ENCODE measurements around the gene TECPR1.

The TECPR1 gene

DNA sequence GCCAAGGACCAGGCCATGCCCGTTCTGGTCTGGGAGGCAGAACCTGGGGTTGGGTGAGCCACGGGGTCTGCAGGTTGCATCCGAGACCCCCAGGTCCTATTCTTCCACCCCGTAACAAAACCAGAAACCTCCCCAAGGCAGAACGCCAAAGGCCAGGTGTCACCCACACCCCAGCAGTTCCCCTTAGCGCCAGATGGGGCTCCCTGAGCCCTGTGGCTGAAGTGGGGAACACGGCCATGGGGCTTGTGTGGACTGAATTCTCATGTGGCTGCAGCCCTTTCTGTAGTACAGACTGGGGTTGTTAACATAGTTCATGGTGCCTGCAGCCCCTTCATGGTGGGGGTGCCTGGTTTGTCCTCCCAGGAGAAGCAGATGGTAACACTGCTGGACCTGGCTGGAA is 39.7 kb upstream of the TECPR1 start:
- no peaks in the 10 kb centered on the region for H3K27me3 ChIP-seq (ENCODE audit: control insufficient read depth, insufficient read depth, low read length)
- no peak overlapping the region for H3K4me3 ChIP-seq (ENCODE audit: low read length)
- H3K27ac ChIP-seq (ENCODE audit: low read length) = no peak overlapping the region
- H3K4me1 ChIP-seq (ENCODE audit: control insufficient read depth, low read depth, low read length) = peaks cover 11% of the 10 kb centered on the region
- H3K9ac ChIP-seq (ENCODE audit: low read length) = no peak overlapping the region
- no peaks in the 10 kb centered on the region for H3K9me3 ChIP-seq (ENCODE audit: control insufficient read depth, low read depth, low read length)
- H3K36me3 ChIP-seq (ENCODE audit: control insufficient read depth, low read depth, low read length) = peaks cover 27% of the 10 kb centered on the region

GRCh38 chr7:98289333-98289875 is 37.4 kb upstream of the TECPR1 start:
- Histone ChIP-seq H3K9ac (ENCODE audit: low read length) (no peak overlapping the region), H3K36me3 (ENCODE audit: control insufficient read depth, low read depth, low read length) (peaks cover 23% of the 10 kb centered on the region), H3K4me3 (ENCODE audit: low read length) (no peak overlapping the region), H3K4me1 (ENCODE audit: control insufficient read depth, low read depth, low read length) (peaks cover 14% of the 10 kb centered on the region), H3K27ac (ENCODE audit: low read length) (no peak overlapping the region), H3K9me3 (ENCODE audit: control insufficient read depth, low read depth, low read length) (no peaks in the 10 kb centered on the region), H3K27me3 (ENCODE audit: control insufficient read depth, insufficient read depth, low read length) (no peaks in the 10 kb centered on the region)

- no peaks in the 10 kb centered on the region for H3K9me3 ChIP-seq (ENCODE audit: control insufficient read depth, low read depth, low read length)
- H3K9ac ChIP-seq (ENCODE audit: low read length) = no peak overlapping the region
- peaks cover 13% of the 10 kb centered on the region for H3K36me3 ChIP-seq (ENCODE audit: control insufficient read depth, low read depth, low read length)
- no peak overlapping the region for H3K27ac ChIP-seq (ENCODE audit: low read length)
- peaks cover 13% of the 10 kb centered on the region for H3K4me1 ChIP-seq (ENCODE audit: control insufficient read depth, low read depth, low read length)
- H3K27me3 ChIP-seq (ENCODE audit: control insufficient read depth, insufficient read depth, low read length) = no peaks in the 10 kb centered on the region
- H3K4me3 ChIP-seq (ENCODE audit: low read length) = no peak overlapping the region
Measured at GRCh38 chr7:98288064-98288823, 36.2 kb upstream of the TECPR1 start.

- peaks cover 7% of the 10 kb centered on the region for H3K36me3 ChIP-seq (ENCODE audit: control insufficient read depth, low read depth, low read length)
- H3K4me1 ChIP-seq (ENCODE audit: control insufficient read depth, low read depth, low read length) = peaks cover 16% of the 10 kb centered on the region
- H3K27ac ChIP-seq (ENCODE audit: low read length) = no peak overlapping the region
- H3K9me3 ChIP-seq (ENCODE audit: control insufficient read depth, low read depth, low read length) = no peaks in the 10 kb centered on the region
- H3K9ac ChIP-seq (ENCODE audit: low read length) = no peak overlapping the region
- peaks cover 3% of the 10 kb centered on the region for H3K27me3 ChIP-seq (ENCODE audit: control insufficient read depth, insufficient read depth, low read length)
- H3K4me3 ChIP-seq (ENCODE audit: low read length) = no peak overlapping the region
Measured at GRCh38 chr7:98287486-98287959, 35.5 kb upstream of the TECPR1 start.

DNA sequence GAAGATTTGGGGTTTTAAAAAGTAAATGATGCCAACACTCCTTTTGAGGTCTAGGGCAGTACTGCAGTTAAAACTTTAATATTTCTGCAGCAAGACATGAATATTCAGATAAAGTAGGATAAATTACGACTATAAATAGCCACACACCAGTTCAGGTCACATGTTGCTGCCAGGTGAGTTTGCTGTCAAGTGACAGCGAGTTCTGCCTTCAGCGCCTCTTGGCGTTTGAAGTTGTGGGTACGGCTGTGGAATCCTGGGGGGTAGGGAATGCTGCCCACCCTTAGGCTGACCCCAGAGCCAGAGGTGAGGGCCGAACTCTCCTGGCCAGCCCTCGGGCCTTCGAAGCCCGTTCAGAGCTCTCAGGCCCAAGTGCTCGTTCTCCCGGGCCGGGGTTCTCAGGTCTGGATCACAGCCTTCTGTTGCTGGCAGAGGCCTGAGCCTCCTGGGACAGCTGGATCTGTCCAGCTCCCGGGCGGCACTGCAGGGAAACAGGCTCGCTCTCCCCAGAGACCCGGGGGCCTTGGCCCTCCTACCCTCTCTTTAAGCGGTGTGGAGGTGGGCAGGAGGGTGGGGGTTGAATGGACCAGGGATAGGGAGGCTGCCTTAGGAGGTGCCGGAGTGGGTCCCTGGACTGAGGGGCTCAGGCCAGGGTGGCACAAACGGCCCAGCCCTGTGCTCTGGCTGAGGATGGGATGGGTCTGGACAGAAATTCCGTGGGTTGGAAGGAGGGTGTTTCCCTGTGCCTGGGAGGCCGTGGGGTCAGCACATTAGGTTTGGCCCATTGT is 34.9 kb upstream of the TECPR1 start:
- H3K27me3 ChIP-seq (ENCODE audit: control insufficient read depth, insufficient read depth, low read length) = peaks cover 8% of the 10 kb centered on the region
- peaks cover 16% of the 10 kb centered on the region for H3K4me1 ChIP-seq (ENCODE audit: control insufficient read depth, low read depth, low read length)
- no peak overlapping the region for H3K27ac ChIP-seq (ENCODE audit: low read length)
- no peak overlapping the region for H3K4me3 ChIP-seq (ENCODE audit: low read length)
- H3K9ac ChIP-seq (ENCODE audit: low read length) = no peak overlapping the region
- H3K36me3 ChIP-seq (ENCODE audit: control insufficient read depth, low read depth, low read length) = peaks cover 1% of the 10 kb centered on the region
- no peaks in the 10 kb centered on the region for H3K9me3 ChIP-seq (ENCODE audit: control insufficient read depth, low read depth, low read length)

DNA sequence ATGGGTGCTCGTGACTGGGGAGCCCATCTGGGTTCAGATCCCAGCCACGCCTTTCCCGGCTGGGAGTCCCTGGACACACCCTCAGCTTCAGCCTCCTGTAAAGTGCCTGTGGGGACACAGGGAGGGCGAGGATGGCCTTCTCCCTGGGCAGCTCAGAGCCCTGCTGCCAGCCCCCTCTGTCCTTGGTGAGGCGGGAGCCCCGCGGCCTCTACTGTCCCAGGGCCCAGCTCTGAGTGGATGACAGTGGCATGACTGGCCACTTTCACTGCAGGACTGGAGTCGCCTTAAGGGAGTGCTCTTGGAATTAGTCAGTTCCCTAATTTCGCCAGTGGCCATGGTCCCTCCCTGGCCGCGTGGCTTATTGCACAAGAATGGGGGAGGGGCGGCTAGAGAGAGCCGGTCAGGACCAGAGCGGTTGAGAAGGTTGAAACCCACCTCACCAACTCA is 34.1 kb upstream of the TECPR1 start:
- no peaks in the 10 kb centered on the region for H3K36me3 ChIP-seq (ENCODE audit: control insufficient read depth, low read depth, low read length)
- no peak overlapping the region for H3K27ac ChIP-seq (ENCODE audit: low read length)
- H3K4me3 ChIP-seq (ENCODE audit: low read length) = no peak overlapping the region
- peaks cover 16% of the 10 kb centered on the region for H3K4me1 ChIP-seq (ENCODE audit: control insufficient read depth, low read depth, low read length)
- no peaks in the 10 kb centered on the region for H3K9me3 ChIP-seq (ENCODE audit: control insufficient read depth, low read depth, low read length)
- H3K27me3 ChIP-seq (ENCODE audit: control insufficient read depth, insufficient read depth, low read length) = peaks cover 8% of the 10 kb centered on the region
- no peak overlapping the region for H3K9ac ChIP-seq (ENCODE audit: low read length)

GRCh38 chr7:98285157-98286092 is 33.4 kb upstream of the TECPR1 start:
- peaks cover 13% of the 10 kb centered on the region for H3K4me1 ChIP-seq (ENCODE audit: control insufficient read depth, low read depth, low read length)

DNA sequence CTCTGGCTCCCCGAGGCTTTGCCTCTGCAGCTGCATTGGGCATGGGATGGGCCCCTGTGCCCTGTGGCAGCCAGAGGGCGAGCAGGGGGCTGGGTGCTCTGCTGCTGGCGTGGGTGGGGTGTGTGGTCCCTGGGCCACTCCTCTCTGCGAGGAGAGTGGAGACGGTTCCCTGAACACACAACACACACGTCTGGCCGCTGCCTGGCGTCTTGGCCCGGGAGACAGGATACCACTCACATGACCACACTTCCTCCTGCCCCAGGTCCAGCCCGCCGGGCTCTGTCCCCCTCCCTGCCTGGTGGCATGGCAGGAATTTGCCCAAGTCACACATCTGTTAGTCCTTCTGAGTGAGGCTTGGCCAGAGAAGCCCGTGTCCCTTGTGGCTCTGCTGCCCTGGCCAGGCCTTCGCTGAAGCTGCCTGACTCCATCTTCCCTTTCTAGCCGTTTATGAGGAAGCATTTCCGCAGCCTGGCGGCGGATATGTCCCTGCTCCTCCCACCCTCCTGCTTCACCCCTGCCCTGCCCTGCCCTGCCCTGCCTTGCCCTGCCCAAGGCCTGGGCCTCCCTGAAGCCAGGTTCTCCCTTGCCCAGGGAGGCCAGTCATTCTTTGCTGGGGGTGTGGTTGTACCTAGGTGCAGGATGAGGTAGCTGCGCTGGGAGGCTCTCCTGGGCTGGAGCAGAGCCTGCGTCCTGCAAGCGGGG is 32.5 kb upstream of the TECPR1 start:
- Histone ChIP-seq H3K36me3 (ENCODE audit: control insufficient read depth, low read depth, low read length) (no peaks in the 10 kb centered on the region), H3K27me3 (ENCODE audit: control insufficient read depth, insufficient read depth, low read length) (peaks cover 8% of the 10 kb centered on the region), H3K4me1 (ENCODE audit: control insufficient read depth, low read depth, low read length) (peaks cover 13% of the 10 kb centered on the region), H3K27ac (ENCODE audit: low read length) (no peak overlapping the region), H3K4me3 (ENCODE audit: low read length) (no peak overlapping the region), H3K9me3 (ENCODE audit: control insufficient read depth, low read depth, low read length) (no peaks in the 10 kb centered on the region), H3K9ac (ENCODE audit: low read length) (no peak overlapping the region)

More at GRCh38 chr7:98285157-98286092, 33.4 kb upstream of the TECPR1 start:
- Histone ChIP-seq H3K4me3 (ENCODE audit: low read length) (no peak overlapping the region), H3K9me3 (ENCODE audit: control insufficient read depth, low read depth, low read length) (no peaks in the 10 kb centered on the region), H3K36me3 (ENCODE audit: control insufficient read depth, low read depth, low read length) (no peaks in the 10 kb centered on the region), H3K9ac (ENCODE audit: low read length) (no peak overlapping the region), H3K27ac (ENCODE audit: low read length) (no peak overlapping the region), H3K27me3 (ENCODE audit: control insufficient read depth, insufficient read depth, low read length) (peaks cover 8% of the 10 kb centered on the region)

DNA sequence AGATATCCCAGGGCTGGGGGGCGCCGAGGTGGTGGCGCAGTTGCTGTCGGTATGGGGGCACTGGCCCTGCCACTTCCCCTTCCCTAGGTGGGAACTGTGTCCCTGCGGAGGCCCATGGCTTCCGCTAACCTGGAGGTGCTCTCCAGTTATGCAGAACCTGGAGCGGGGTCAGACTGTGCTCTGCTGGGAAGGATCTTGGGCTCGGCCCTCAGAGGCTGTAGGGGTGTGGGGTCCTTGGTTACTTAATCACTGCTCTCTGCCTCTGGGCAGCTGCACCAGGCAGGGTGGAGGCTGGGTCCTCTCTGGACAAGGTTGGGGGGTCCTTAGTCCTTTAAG is 31.8 kb upstream of the TECPR1 start:
- Histone ChIP-seq H3K4me1 (ENCODE audit: control insufficient read depth, low read depth, low read length) (peaks cover 13% of the 10 kb centered on the region), H3K4me3 (ENCODE audit: low read length) (no peak overlapping the region), H3K27ac (ENCODE audit: low read length) (no peak overlapping the region)

DNA sequence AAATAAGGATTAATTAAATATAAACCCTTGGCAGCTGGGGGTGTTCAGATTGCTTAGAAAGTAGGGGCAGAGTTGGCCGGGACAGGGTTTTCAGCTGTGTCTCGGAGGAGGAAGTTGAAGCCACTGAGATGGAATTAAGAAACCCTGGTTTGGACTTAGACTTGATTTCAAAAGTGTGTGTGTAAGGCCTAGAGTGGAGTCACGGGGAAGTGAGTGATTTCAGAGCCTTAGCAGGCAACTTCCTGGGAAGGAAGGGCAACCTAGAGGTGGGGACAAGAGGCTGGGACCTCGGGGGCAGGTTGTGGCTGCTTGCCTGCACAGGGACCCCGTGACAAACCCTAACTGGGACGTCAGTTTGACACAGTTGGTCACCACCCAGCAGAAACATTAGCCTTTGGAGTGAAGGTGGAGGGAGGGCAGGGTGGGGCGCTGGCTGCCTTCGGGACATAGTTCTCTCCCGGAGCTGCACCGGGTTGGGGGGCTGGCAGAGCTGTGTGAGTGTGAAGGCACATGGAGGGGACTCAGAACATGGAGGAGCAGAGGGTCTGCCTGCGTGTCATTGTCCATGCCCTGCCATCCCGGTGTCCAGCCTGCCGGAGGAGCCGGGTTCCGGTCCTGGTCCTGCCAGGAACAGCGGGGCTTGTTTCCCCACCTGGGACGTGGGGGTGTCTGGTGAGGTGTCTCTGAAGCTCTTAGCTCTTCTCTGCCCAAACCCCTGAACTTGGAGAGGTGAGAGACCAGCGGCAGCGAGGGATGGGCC is 31.3 kb upstream of the TECPR1 start:
- H3K4me1 ChIP-seq (ENCODE audit: control insufficient read depth, low read depth, low read length) = peaks cover 13% of the 10 kb centered on the region
- no peaks in the 10 kb centered on the region for H3K36me3 ChIP-seq (ENCODE audit: control insufficient read depth, low read depth, low read length)
- H3K9me3 ChIP-seq (ENCODE audit: control insufficient read depth, low read depth, low read length) = no peaks in the 10 kb centered on the region
- no peak overlapping the region for H3K27ac ChIP-seq (ENCODE audit: low read length)
- no peak overlapping the region for H3K9ac ChIP-seq (ENCODE audit: low read length)
- peaks cover 8% of the 10 kb centered on the region for H3K27me3 ChIP-seq (ENCODE audit: control insufficient read depth, insufficient read depth, low read length)
- H3K4me3 ChIP-seq (ENCODE audit: low read length) = peak overlapping the region; percentile 69

More for the DNA sequence above, 31.8 kb upstream of the TECPR1 start:
- Histone ChIP-seq H3K9ac (ENCODE audit: low read length) (no peak overlapping the region), H3K36me3 (ENCODE audit: control insufficient read depth, low read depth, low read length) (no peaks in the 10 kb centered on the region), H3K9me3 (ENCODE audit: control insufficient read depth, low read depth, low read length) (no peaks in the 10 kb centered on the region), H3K27me3 (ENCODE audit: control insufficient read depth, insufficient read depth, low read length) (peaks cover 8% of the 10 kb centered on the region)
